Sigmoid colon (tissue), 7 donors: Measurements from ENCODE around the gene KRTAP9-2. TPM values are rescaled to one million over a fixed set of nuclear protein-coding genes. Genes with fewer than 3 reads are reported as not detected.
"Not testable (repeated sequence)": the region's sequence is repeated elsewhere in the genome, so short reads cannot be mapped to it uniquely, and the experiment has no call there.

Experiments used
- DNase-seq: peaks from one replicate; pipeline ENCODE4 v3.0.0-alpha.2; 2019
- H3K27ac ChIP-seq, 4 donors: fragments of 200-600 bp; sonication (generic); one replicate each; pipeline ENCODE4 v1.5.1; 2016 to 2019; ENCODE audit warnings: mild to moderate bottlenecking in 1 of 4
- H3K27me3 ChIP-seq, 3 donors: fragments of 200-600 bp; sonication (generic); one replicate each; pipeline ENCODE4 v1.5.1; 2019; ENCODE audit warnings: mild to moderate bottlenecking in 1 of 3
- H3K36me3 ChIP-seq, 4 donors: fragments of 200-600 bp; sonication (generic); one replicate each; pipeline ENCODE4 v1.5.1; 2016 to 2019
- H3K4me1 ChIP-seq, 4 donors: fragments of 200-600 bp; sonication (generic); one replicate each; pipeline ENCODE4 v1.5.1; 2017 to 2019
- H3K4me3 ChIP-seq, 4 donors: fragments of 200-600 bp; sonication (generic); one replicate each; pipeline ENCODE4 v1.5.1; 2017 to 2019; ENCODE audit warnings: mild to moderate bottlenecking in 2 of 4, moderate library complexity in 1 of 4
- H3K9me3 ChIP-seq, 4 donors: fragments of 200-600 bp in 3 of 4; sonication (generic) in 3 of 4; one replicate each; pipeline versions ENCODE4 v1.5.1 to v1.6.1; 2013 to 2019
- EP300 ChIP-seq, 4 donors: sonication (generic); formaldehyde crosslinking; IDR thresholded peaks; one replicate each; pipeline ENCODE4 v1.6.1; 2017; ENCODE audit warnings: antibody characterized with exemption in 4 of 4
- POLR2A ChIP-seq, 2 donors: fragments of 450-650 bp; IDR thresholded peaks; one replicate each; pipeline ENCODE4 v1.6.1; 2016; ENCODE audit warnings: antibody characterized with exemption in 2 of 2, mild to moderate bottlenecking in 2 of 2, moderate library complexity in 2 of 2
- POLR2AphosphoS5 ChIP-seq, 4 donors: sonication (generic); formaldehyde crosslinking; IDR thresholded peaks; one replicate each; pipeline ENCODE4 v1.6.1; 2017; ENCODE audit warnings: antibody characterized with exemption in 4 of 4
- WGBS, 2 donors: extraction: QIAGEN DNeasy Blood & Tissue Kit; methylation state at CpG; one replicate each; pipeline ENCODE4 v1.1.7; 2013; 5-methylcytosine and 5-hydroxymethylcytosine counted together
- intact Hi-C: fragments of 100-400 bp; cut with DNase I; formaldehyde crosslinking; loops from one replicate; pipeline ENCODE4 v1.15.1; 2023
- polyA plus RNA-seq, 3 donors: library from polyadenylated mRNA; stranded (reverse); fragments of 200-250 nt; gene quantifications; one replicate each; pipeline ENCODE4 v1.2.3, GENCODE V29; 2013
- total RNA-seq, 4 donors: library from RNA; depleted of rRNA; stranded (reverse); fragments of >200 nt; gene quantifications; one replicate each; pipeline ENCODE4 v1.1.0, GENCODE V29; 2016
- TF ChIP-seq, protein P1 (sequence below), 4 experiments: fragments of 450-650 bp in 3 of 4; fragments of 200-600 bp in 1 of 4; IDR thresholded peaks; one replicate each; pipeline ENCODE4 v1.5.1; 2016 to 2019; ENCODE audit warnings: antibody characterized with exemption in 4 of 4, mild to moderate bottlenecking in 3 of 4, moderate library complexity in 2 of 4
- donor health status: healthy with polysubstance abuse.
- donor health status: Bipolar disorder and iron deficiency.
- donor health status: healthy.

KRTAP9-2 gene
- total and polyA plus RNA-seq, 7 donors, result not detected

DNA sequence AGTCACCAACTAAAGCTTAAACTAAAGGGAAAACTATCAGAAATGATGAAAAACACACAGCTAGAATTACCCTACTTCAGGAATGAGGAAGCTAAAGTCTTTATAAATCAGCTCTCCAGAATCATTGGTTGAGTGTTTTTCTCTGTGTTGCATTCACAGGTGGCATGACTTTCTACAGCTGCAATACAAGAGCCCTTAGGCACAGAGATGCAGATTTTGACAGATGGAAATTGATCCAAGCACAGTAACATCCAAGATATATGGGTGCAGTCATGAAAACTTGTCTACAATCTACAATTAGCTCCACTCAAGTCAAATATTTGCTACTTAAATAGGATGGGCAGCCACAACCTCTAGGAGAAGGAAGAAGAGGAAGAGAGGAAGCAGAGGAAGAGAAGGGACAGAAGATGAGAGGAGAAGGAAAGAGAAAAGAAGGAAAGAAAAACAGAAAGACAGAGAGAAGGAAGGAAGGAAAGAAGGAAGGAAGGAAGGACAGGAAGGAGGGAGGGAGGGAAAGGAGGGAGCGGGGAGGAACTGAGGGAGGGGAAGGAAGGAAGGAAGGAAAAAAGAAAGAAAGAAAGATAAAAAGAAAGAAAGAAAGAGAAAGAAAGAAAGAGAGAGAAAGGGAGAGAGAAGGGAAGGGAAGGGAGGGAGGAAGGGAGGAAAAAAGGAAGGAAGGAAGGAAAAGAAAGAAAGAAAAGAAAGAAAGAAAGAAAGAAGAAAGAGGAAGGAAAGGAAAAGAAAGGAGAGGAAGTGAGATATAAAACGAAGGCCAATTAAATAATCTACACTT lies 20.7 kb downstream of the KRTAP9-2 start:
- H3K9me3 ChIP-seq, H3K4me1 ChIP-seq, DNase-seq, H3K4me3 ChIP-seq, H3K27ac ChIP-seq, intact Hi-C loops, H3K27me3 ChIP-seq, H3K36me3 ChIP-seq: not testable (repeated sequence)
- 47 to 68% methylated on average over 2 of the region's 2 CpGs for WGBS, 2 donors

DNA sequence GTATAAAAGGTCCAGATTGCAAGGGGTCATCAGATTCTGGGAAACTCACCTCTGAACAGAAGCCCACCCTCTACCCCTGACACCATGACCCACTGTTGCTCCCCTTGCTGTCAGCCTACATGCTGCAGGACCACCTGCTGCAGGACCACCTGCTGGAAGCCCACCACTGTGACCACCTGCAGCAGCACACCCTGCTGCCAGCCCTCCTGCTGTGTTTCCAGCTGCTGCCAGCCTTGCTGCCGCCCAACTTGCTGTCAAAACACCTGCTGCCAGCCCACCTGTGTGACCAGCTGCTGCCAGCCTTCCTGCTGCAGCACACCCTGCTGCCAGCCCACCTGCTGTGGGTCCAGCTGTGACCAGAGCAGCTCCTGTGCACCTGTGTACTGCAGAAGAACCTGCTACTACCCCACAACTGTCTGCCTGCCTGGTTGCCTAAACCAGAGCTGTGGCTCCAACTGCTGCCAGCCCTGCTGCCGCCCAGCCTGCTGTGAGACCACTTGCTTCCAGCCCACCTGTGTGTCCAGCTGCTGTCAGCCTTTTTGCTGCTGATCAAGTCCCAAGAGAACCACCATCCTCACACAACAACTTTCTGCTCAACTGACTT lies 23.3 kb downstream of the KRTAP9-2 start, which contains the start of gene KRTAP9-4:
TSS of gene KRTAP9-4 (plus strand) at position 51 of the 604 bp plus-strand sequence. CDS start at position 85, 34 bp downstream.
- H3K9me3 ChIP-seq, H3K36me3 ChIP-seq, intact Hi-C loops, H3K27ac ChIP-seq, H3K4me3 ChIP-seq, H3K27me3 ChIP-seq, DNase-seq, H3K4me1 ChIP-seq: not testable (repeated sequence)
- WGBS, 2 donors, result 57 to 59% methylated on average over 2 of the region's 2 CpGs

DNA sequence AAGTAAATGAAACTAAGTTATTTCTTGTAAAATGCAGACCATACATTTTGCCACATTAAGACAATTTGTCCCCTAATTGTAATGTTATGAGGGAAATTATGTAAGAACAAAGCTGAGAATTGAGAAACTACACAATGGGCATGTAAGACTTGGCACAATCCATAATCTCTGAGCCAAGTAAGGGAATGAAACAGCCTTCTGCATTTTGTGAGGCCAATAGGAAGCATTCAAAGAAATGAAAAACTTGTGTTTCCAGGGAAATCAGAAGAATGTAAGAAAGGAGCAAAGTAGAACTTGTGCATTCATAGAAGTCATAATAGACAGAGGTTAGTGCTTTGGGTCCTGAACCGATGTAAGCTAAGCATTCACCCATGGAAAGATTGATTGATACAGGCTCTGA lies 24.8 kb downstream of the KRTAP9-2 start:
- no peak for DNase-seq
- Histone ChIP-seq H3K36me3 (no peaks in the 10 kb centered on the region), H3K27ac (no peak overlapping the region), H3K4me1 (no peaks in the 10 kb centered on the region), H3K27me3 (peaks cover 0 to 9% (median 0%) of the 10 kb centered on the region in 3 donors), H3K4me3 (no peak overlapping the region), H3K9me3 (no peaks in the 10 kb centered on the region)
- intact Hi-C loops, result no loop called here
- TF ChIP-seq EP300 (IDR thresholded peaks at IDR 0.05) (no peak), POLR2A (IDR thresholded peaks at IDR 0.05) (no peak), POLR2AphosphoS5 (IDR thresholded peaks at IDR 0.05) (no peak)
- TF ChIP-seq, protein P1, sequence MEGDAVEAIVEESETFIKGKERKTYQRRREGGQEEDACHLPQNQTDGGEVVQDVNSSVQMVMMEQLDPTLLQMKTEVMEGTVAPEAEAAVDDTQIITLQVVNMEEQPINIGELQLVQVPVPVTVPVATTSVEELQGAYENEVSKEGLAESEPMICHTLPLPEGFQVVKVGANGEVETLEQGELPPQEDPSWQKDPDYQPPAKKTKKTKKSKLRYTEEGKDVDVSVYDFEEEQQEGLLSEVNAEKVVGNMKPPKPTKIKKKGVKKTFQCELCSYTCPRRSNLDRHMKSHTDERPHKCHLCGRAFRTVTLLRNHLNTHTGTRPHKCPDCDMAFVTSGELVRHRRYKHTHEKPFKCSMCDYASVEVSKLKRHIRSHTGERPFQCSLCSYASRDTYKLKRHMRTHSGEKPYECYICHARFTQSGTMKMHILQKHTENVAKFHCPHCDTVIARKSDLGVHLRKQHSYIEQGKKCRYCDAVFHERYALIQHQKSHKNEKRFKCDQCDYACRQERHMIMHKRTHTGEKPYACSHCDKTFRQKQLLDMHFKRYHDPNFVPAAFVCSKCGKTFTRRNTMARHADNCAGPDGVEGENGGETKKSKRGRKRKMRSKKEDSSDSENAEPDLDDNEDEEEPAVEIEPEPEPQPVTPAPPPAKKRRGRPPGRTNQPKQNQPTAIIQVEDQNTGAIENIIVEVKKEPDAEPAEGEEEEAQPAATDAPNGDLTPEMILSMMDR (IDR thresholded peaks at IDR 0.05), result no peak
- 93% methylated on average over 1 of the region's 1 CpG for WGBS, 2 donors

DNA sequence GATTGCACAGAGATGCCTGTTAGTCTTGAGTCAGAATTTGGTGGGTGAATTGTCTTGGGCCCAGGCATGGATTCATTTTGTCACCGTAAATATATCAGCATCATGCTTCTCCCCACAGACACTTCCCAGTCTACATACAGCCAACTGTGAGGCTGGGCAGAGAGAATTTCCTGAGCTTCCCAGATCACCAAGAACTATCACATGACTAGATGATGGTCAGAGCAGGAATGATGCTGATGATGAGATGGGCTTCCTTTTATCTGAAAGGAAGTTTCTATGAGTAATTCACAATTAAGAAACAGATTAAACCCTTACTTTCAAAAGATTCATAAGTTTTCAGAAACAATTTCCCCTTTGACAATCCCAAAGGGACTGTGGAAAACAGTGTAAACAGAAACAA lies 28.4 kb downstream of the KRTAP9-2 start:
- Histone ChIP-seq H3K36me3 (no peaks in the 10 kb centered on the region), H3K27ac (no peak overlapping the region), H3K4me1 (no peaks in the 10 kb centered on the region), H3K27me3 (peaks cover 0 to 19% (median 0%) of the 10 kb centered on the region in 3 donors), H3K9me3 (no peaks in the 10 kb centered on the region), H3K4me3 (no peak overlapping the region)
- no peak for TF ChIP-seq EP300 (IDR thresholded peaks at IDR 0.05)
- TF ChIP-seq POLR2AphosphoS5 (IDR thresholded peaks at IDR 0.05), result no peak
- TF ChIP-seq, protein P1 (IDR thresholded peaks at IDR 0.05), result no peak
- TF ChIP-seq POLR2A (IDR thresholded peaks at IDR 0.05), result no peak
- 0 to 44% methylated on average over 1 of the region's 1 CpG for WGBS, 2 donors
- DNase-seq, result no peak
- intact Hi-C loops, result no loop called here

DNA sequence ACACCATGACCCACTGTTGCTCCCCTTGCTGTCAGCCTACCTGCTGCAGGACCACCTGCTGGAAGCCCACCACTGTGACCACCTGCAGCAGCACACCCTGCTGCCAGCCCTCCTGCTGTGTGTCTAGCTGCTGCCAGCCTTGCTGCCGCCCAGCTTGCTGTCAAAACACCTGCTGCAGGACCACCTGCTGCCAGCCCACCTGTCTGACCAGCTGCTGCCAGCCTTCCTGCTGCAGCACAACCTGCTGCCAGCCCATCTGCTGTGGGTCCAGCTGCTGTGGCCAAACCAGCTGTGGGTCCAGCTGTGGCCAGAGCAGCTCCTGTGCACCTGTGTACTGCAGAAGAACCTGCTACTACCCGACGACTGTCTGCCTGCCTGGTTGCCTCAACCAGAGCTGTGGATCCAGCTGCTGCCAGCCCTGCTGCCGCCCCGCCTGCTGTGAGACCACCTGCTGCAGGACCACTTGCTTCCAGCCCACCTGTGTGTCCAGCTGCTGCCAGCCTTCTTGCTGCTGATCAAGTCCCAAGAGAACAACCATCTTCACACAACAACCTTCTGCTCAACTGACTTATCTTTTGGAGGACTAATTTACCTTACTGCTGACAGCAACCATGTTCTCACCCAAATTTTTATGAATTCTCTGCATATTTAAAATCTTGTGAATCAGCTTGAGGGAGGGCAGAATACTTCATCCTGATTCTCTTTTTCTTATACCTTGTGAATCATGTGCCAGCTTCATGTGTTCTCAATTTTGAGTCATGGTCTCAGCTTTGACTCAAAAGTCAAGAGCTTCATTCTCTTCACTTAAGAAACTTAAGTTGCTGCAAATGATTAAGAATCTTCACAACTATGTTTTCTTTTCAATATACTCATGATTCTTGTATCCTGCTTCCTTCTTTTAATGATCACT lies 29.2 kb downstream of the KRTAP9-2 start, which contains the start of gene KRTAP9-9:
TSS of gene KRTAP9-9 (plus strand) at position 4 of the 910 bp plus-strand sequence.
- intact Hi-C loops, H3K9me3 ChIP-seq, H3K4me3 ChIP-seq, DNase-seq, H3K27ac ChIP-seq, H3K4me1 ChIP-seq, H3K36me3 ChIP-seq: not testable (repeated sequence)
- peaks cover 0 to 19% (median 0%) of the 10 kb centered on the region in 3 donors for H3K27me3 ChIP-seq
- WGBS, 2 donors, result 75 to 82% methylated on average over 5 of the region's 5 CpGs

DNA sequence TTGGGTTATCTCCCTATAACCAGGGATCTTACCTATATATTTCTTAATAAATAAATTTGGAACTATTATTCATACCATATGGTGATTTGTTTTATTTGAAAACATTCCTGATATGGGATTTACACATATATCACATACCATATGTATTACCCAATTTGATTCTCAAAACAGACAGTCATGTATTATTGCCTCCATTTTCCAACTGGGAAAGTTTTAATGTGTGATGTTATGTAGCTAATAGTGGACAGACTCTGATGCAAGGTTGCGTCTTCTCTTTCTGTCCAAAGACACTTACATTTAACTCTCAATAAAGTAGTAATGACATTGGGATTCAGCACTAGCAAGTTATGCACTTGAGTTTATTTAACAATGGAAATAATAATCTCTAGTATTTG lies 29.8 kb downstream of the KRTAP9-2 start:
- no peaks in the 10 kb centered on the region for H3K36me3 ChIP-seq
- TF ChIP-seq, protein P1 (IDR thresholded peaks at IDR 0.05), result no peak
- no peak for TF ChIP-seq POLR2AphosphoS5 (IDR thresholded peaks at IDR 0.05)
- no peak for TF ChIP-seq POLR2A (IDR thresholded peaks at IDR 0.05)
- TF ChIP-seq EP300 (IDR thresholded peaks at IDR 0.05), result no peak
- H3K9me3 ChIP-seq, result no peaks in the 10 kb centered on the region
- H3K4me1 ChIP-seq, result no peaks in the 10 kb centered on the region
- no peak for DNase-seq
- no peak overlapping the region for H3K4me3 ChIP-seq
- H3K27ac ChIP-seq, result no peak overlapping the region
- 93 to 100% methylated on average over 1 of the region's 1 CpG for WGBS, 2 donors
- intact Hi-C loops, result no loop called here
- H3K27me3 ChIP-seq, result peaks cover 0 to 17% (median 0%) of the 10 kb centered on the region in 3 donors
